Islet precursor cell (in vitro differentiated cells): ENCODE measurements around the gene LTV1.
"Not testable (repeated sequence)": the region's sequence is repeated elsewhere in the genome, so short reads cannot be mapped to it uniquely, and the experiment has no call there.

Experiments used
- DNase-seq: peaks from one replicate; pipeline ENCODE4 v3.0.0-alpha.2; 2018

The LTV1 gene

DNA sequence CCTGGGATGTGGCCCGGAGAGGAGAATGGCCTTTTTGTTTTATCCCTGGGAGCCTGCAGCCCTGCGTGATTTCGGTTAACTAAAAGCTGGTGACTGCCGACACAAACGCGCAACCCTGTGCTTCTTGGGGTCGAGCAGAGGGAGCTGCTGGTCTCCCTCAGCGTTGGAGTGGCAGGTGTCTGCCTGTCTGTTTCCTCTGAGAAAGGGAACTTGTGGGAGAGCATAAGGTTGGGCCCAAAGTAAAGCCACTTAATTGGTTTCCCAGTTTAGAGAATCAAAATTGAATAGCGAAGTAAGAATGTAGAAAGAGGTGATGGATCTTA lies 500 bp downstream of the LTV1 start:
- DNase-seq = no peak

- no peak for DNase-seq
Observed at GRCh38 chr6:143844006-143844405, 868 bp downstream of the LTV1 start.

DNA sequence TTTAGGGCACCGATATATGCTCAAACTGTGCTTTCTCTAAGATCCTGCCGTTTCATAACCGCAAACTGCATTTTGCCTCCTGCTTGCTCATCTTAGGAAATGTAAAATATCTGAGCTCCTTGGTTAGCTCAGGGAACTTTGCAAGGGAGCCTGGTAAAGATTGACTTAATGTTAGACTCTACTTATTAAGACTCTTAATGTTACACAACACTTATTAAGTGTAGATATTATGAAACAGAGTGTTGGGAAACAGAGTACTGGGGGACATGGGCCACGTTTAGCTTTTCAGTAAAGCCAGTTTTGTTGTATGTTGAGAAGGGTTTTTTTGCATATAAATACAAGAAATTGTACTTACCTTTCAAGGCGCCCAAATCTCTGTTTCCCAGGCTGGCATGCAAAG lies 1.9 kb downstream of the LTV1 start:
- DNase-seq = no peak

DNA sequence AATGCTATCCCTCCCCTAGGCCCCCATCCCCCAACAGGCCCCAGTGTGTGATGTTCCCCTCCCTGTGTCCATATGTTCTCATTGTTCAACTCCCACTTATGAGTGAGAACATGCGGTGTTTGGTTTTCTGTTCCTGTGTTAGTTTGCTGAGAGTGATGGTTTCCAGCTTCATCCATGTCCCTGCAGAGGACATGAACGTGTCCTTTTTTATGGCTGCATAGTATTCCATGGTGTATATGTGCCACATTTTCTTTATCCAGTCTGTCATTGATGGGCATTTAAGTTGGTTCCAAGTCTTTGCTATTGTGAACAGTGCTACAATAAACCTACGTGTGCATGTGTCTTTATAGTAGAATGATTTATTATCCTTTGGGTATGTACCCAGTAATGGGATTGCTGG lies 8.6 kb downstream of the LTV1 start:
- not testable (repeated sequence) for DNase-seq

DNA sequence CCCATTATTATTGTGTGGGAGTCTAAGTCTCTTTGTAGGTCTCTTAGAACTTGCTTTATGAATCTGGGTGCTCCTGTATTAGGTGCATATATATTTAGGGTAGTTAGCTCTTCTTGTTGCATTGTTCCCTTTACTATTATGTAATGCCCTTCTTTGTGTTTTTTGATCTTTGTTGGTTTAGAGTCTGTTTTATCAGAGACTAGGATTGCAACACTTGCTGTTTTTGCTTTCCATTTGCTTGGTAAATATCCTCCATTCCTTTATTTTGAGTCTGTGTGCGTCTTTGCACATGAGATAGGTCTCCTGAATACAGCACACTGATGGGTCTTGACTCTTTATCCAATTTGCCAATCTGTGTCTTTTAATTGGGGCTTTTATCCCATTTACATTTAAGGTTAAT lies 11.9 kb downstream of the LTV1 start:
- DNase-seq = not testable (repeated sequence)

GRCh38 chr6:143856762-143857161 lies 13.6 kb downstream of the LTV1 start:
- DNase-seq = not testable (repeated sequence)

- no peak for DNase-seq
Observed at GRCh38 chr6:143857651-143858050, 14.5 kb downstream of the LTV1 start.

DNA sequence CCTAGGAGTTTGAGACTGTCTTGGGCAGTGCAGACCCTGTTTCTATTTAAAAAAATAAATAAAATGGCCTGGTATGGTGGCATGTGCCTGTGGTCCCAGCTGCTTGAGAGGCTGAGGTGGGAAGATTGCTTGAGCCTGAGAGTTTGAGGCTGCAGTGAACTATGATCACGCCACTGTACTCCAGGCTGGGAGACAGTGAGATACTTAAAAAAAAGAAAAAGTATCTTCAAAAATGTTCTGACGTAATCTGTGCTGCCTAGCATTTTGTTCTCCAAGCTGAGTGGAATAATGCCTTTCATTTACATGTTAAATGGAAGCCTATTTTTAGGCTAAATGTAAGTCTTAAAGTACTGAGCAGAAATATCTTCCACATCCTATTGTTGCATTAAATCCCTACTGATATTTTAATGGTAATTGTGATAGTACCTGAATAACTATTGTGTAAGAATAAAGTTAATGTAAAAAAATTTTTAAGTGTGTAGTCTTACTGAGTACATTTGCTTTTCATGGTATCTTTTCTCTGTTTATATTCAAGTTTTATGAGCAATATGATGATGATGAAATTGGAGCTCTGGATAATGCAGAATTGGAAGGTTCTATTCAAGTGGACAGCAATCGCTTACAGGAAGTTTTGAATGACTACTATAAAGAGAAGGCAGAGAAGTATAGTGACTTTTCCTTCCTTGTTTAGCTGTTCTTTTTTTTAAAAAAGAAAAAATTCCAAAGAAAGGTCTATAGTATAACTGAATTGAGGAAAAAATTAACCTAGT lies 16.9 kb downstream of the LTV1 start:
- DNase-seq = no peak

DNA sequence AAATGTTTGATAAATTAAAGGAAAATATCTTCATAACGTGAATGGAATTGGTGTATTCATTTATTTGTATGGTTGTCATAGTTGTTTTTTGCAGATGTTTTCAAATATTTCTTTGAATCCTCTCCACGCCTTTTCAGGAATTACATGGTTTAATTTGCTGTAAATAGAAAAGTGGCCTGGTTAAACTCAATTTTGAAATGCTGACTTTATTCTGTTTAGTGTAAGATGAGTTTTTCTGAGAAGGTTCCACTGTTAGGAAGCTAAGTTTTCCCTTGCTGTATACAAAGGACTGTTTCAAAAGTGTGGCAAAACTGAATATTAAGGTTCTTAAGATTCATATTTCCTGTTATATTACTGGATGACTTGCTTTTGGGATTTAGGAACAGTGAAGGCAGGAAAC lies 20.6 kb downstream of the LTV1 start:
- no peak for DNase-seq

- no peak for DNase-seq
Observed at GRCh38 chr6:143864234-143864633, 21.1 kb downstream of the LTV1 start, which contains the start of gene ZC2HC1B. Gene ZC2HC1B (plus strand): TSS chr6:143864474. CDS start chr6:143864540, 66 bp downstream.

GRCh38 chr6:143867236-143867635 lies 24.1 kb downstream of the LTV1 start:
- DNase-seq = no peak

GRCh38 chr6:143868808-143869207 lies 25.7 kb downstream of the LTV1 start:
- not testable (repeated sequence) for DNase-seq

DNA sequence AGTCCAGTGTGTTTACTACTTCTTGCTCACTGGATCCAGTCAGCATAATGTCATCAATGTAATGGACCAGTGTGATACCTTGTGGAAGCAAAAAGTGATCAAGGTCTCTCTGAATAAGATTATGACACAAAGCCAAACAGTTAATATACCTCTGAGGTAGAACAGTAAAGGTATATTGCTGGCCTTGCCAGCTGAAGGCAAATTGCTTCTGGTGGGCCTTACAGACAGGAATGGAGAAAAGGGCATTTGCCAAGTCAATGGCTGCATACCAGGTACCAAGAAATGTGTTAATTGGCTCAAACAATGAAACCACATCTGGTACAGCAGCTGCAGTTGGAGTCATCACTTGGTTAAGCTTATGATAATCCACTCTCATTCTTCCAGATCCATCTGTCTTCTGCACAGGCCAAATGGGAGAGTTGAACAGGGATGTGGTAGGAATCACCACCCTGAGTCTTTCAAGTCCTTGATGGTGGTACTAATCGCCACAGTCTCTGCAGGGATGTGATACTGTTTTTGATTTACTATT lies 28.1 kb downstream of the LTV1 start:
- DNase-seq = not testable (repeated sequence)

DNA sequence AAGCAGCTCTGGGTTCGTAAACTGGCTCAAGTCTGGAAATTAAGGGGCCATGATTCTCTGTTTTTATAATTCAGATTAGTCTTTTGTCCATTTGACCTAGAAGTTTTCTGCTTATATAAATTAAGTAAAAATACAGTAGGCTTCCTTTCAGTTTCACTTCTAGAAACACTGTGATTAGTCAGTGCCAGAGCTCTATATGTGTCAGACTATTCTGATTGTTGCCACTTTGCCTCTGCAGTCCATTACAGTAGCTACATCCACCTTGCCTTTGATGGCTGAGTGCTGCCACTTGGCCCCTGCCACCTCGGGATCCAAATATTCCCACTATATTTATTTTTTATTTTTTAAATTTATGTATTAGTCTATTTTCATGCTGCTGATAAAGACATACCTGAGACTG lies 29.1 kb downstream of the LTV1 start:
- no peak for DNase-seq

DNA sequence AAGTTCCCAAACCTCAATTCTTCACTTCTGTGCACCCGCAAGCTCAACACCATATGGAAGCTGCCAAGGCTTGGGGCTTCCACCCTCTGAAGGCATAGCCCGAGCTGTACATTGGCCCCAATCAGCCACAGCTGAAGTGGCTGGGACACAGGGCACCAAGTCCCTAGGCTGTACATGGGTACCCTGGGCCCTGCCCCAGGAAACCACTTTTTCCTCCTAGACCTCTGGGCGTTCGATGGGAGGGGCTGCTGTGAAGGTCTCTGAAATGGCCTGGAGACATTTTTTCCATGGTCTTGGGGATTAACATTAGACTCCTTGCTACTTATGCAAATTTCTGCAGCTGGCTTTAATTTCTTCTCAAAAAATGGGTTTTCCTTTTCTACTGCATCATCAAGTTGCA lies 30.5 kb downstream of the LTV1 start:
- DNase-seq = not testable (repeated sequence)

GRCh38 chr6:143874503-143874902 lies 31.4 kb downstream of the LTV1 start:
- not testable (repeated sequence) for DNase-seq

GRCh38 chr6:143877584-143878271 lies 34.6 kb downstream of the LTV1 start:
- DNase-seq = no peak

GRCh38 chr6:143878272-143878760 lies 35.2 kb downstream of the LTV1 start:
- DNase-seq = no peak

DNA sequence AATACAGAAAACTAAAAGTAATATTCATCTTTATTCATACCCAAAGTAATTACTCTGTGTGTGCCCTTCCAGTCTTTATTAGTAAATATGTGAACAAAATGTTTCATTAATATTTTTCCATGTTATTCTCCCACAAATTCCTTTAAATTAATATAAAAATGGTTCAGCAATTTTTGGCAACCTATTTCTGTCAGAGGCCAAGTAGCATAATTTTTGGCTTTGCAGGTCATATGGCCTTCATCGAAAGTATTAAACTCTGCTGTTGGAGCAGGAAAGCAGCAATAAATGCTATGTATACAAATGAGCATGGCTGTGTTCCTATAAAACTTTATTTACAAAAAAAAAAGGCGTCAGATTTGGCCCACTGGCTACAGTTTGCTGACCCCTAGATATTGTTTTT lies 37.3 kb downstream of the LTV1 start:
- no peak for DNase-seq

GRCh38 chr6:143882401-143882930 lies 39.3 kb downstream of the LTV1 start:
- DNase-seq = no peak

DNA sequence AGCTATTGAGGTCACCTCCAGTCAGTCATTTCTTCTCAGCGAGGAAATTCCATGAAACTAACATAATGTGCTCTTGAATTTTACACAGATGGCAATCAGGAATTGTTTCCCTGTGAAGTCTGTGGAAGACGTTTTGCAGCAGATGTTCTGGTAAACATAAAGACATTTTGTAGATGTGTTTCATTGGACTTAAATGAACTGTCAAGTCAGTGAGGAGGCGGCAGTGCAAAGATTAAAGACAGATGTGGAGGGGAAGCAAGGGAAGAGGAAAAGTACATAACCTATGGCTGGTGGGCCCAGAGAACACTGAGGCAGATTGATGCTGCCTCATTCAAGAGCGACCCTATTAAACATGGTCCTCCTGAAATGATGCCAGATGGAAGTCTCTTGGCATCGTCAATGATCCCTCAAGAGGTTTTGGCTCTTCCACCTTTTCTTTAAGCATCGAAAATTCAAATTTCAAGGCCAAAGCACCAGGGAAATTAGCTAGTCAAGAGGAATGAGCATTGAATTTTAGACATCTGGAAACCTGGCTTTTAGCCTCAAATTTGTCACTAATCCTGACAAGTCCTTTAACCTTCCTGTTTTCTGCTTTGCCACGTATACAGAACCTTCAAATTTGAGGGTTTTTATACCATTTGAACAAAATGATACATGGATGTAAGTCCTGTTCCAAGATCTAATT lies 41.2 kb downstream of the LTV1 start:
- no peak for DNase-seq

DNA sequence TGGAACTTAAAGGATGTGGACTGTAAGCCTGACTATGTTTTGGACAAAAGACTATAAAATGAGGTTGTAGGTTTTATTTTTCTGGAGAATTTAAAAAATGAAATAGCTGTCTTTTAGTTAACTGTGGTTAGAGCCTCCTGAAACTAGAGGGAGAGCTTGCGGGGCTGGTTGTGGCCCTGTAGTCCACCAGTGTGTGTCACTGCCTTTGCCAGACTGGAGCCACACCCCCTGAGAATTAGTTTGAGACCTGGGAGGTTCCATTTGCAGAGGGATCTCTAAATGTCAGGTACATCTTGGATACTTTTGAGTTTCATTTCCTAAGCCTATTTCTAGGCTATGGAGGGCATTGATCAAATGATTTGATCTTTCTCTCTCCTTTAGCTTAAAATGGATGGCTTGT lies 42.0 kb downstream of the LTV1 start:
- DNase-seq = no peak

- no peak for DNase-seq
Observed at GRCh38 chr6:143894655-143895054, 51.5 kb downstream of the LTV1 start.
